Heart right ventricle (tissue), 16 donors: ENCODE measurements around the gene ARID4B. TPM values are rescaled to one million over a fixed set of nuclear protein-coding genes. Genes with fewer than 3 reads are reported as not detected.

ENCODE experiments used
- ATAC-seq, 8 donors: fragments of 200-7000 bp; cut with Tn5 transposase; one replicate each; pipeline ENCODE4 v1.9.1; 2020; ENCODE audit warnings: mild to moderate bottlenecking in 8 of 8, moderate library complexity in 8 of 8, moderate number of reproducible peaks in 1 of 8
- DNase-seq, 2 donors: peaks; one replicate each; pipeline ENCODE4 v3.0.0-alpha.2; 2020
- H3K27ac ChIP-seq, 10 donors: fragments of 200-600 bp; sonication (generic) in 2 of 10; one replicate each; pipeline versions ENCODE4 v1.5.0 to v1.8.0; 2020 to 2022; ENCODE audit warnings: mild to moderate bottlenecking in 3 of 10
- H3K27me3 ChIP-seq, 7 donors: fragments of 200-600 bp; one replicate each; pipeline ENCODE4 v1.8.0; 2021 to 2022; ENCODE audit warnings: mild to moderate bottlenecking in 2 of 7
- H3K36me3 ChIP-seq, 9 donors: fragments of 200-600 bp; sonication (generic) in 1 of 9; one replicate each; pipeline versions ENCODE4 v1.5.0 to v1.8.0; 2020 to 2022; ENCODE audit warnings: mild to moderate bottlenecking in 2 of 9
- H3K4me1 ChIP-seq, 9 donors: fragments of 200-600 bp; sonication (generic) in 1 of 9; one replicate each; pipeline versions ENCODE4 v1.5.0 to v1.8.0; 2020 to 2022; ENCODE audit warnings: mild to moderate bottlenecking in 4 of 9
- H3K4me3 ChIP-seq, 10 donors: fragments of 200-600 bp; sonication (generic) in 2 of 10; one replicate each; pipeline versions ENCODE4 v1.5.0 to v1.8.0; 2020 to 2022; ENCODE audit warnings: mild to moderate bottlenecking in 7 of 10, moderate library complexity in 2 of 10
- H3K9me3 ChIP-seq, 11 donors: fragments of 200-600 bp in 10 of 11; sonication (generic) in 2 of 11; one replicate each; pipeline versions ENCODE4 v1.5.0 to v1.8.0; 2013 to 2022; ENCODE audit warnings: mild to moderate bottlenecking in 2 of 11, control low read depth in 1 of 11, moderate library complexity in 1 of 11
- CTCF ChIP-seq, 9 donors: fragments of 200-600 bp; sonication (generic) in 2 of 9; IDR thresholded peaks; one replicate each; pipeline versions ENCODE4 v1.5.0 to v1.8.0; 2021 to 2022; ENCODE audit warnings: antibody characterized with exemption in 9 of 9, mild to moderate bottlenecking in 5 of 9, moderate library complexity in 1 of 9
- WGBS, 2 donors: extraction: QIAGEN DNeasy Blood & Tissue Kit; methylation state at CpG; one replicate each; pipeline ENCODE4 v1.1.7; 2013; ENCODE audit warnings: inconsistent platforms in 1 of 2; 5-methylcytosine and 5-hydroxymethylcytosine counted together
- intact Hi-C, 10 donors: fragments of 100-400 bp; cut with DNase I; formaldehyde crosslinking; loops; one replicate each; pipeline versions ENCODE4 v1.11.1 to v1.14.2; 2022
- polyA plus RNA-seq, 2 donors: library from polyadenylated mRNA; stranded (reverse); fragments of 200-250 nt; gene quantifications; one replicate each; pipeline ENCODE4 v1.2.3, GENCODE V29; 2013
- total RNA-seq, 10 donors: library from RNA; stranded (reverse); fragmentation: NEBNext Ultra II Directional in 3 of 10; extraction: Animal tissue kit (Norgen Biotek cat#: 25700) in 3 of 10; gene quantifications; one replicate each; pipeline versions ENCODE4 v1.2.1 to v1.2.4, GENCODE V29; 2021 to 2023
- donor health status: Arrhythmogenic right ventricular cardiomyopathy.
- donor health status: ischemic (EF 13 %, LVEDD 7.1; RV severe dilation, severe dysfunction).
- donor health status: healthy with polysubstance abuse.
- donor health status: DM: no; HTN: yes; CAD: no.
- donor health status: DM: no; HTN: no; CAD: no.
- donor health status: ischemic (EF 25% LVEDD 6.9; RV normal size, moderate dysfunction).
- donor health status: ischemic (EF 25% LVEDD 5.7; RV mildly dilated, moderate dysfunction).
- donor health status: healthy.
- donor health status: DM: yes; HTN: yes; CAD: no.
- donor health status: Ischemic cardiomyopathy.
- donor health status: ischemic (EF 35%, LVEDD 5.7; RV mildly dilated, moderate dysfunction).
- donor health status: nonischemic (EF 11% LVEDD 7.7; RV severe dilation, severe dysfunction).
- donor health status: DM: yes; HTN: yes; CAD: no.
- donor health status: PGD.
- donor health status: ischemic (EF 29% LVEDD 5.4; RV normal size, mild dysfunction).
- donor health status: nonischemic (EF 23%, LVEDD 6.1; RV moderate dilation, normal function).

ARID4B gene
- total and polyA plus RNA-seq, 12 donors: 4.8 to 21.5 (median 15.5) TPM

- H3K36me3 ChIP-seq: peaks cover 0 to 94% (median 4%) of the 10 kb centered on the region in 9 donors
- 98 to 99% methylated on average over 5 of the region's 5 CpGs for WGBS, 2 donors
These were observed 91.9 kb downstream of the ARID4B start for GRCh38 chr1:235236128-235236527.

GRCh38 chr1:235229868-235230267 is 98.1 kb downstream of the ARID4B start:
- Histone ChIP-seq H3K27me3 (no peaks in the 10 kb centered on the region), H3K9me3 (no peaks in the 10 kb centered on the region), H3K4me3 (no peak overlapping the region), H3K36me3 (peaks cover 0 to 99% (median 22%) of the 10 kb centered on the region in 9 donors), H3K27ac (no peak overlapping the region), H3K4me1 (peaks cover 0 to 7% (median 0%) of the 10 kb centered on the region in 9 donors)
- no peak for ATAC-seq
- 99% methylated on average over 2 of the region's 2 CpGs for WGBS, 2 donors
- no peak for DNase-seq
- no peak for TF ChIP-seq CTCF (IDR thresholded peaks at IDR 0.05)
- intact Hi-C loops: no loop called here

More at GRCh38 chr1:235236128-235236527, 91.9 kb downstream of the ARID4B start:
- no peak for TF ChIP-seq CTCF (IDR thresholded peaks at IDR 0.05)
- Histone ChIP-seq H3K27me3 (no peaks in the 10 kb centered on the region), H3K4me3 (no peak overlapping the region), H3K9me3 (no peaks in the 10 kb centered on the region), H3K27ac (no peak overlapping the region), H3K4me1 (peaks cover 0 to 8% (median 0%) of the 10 kb centered on the region in 9 donors)
- intact Hi-C loops: no loop called here
- ATAC-seq: no peak
- no peak for DNase-seq

GRCh38 chr1:235227414-235227813 is 100.6 kb downstream of the ARID4B start:
- Histone ChIP-seq H3K27ac (no peak overlapping the region), H3K4me3 (no peak overlapping the region), H3K4me1 (no peaks in the 10 kb centered on the region), H3K27me3 (no peaks in the 10 kb centered on the region), H3K36me3 (peaks cover 0 to 100% (median 30%) of the 10 kb centered on the region in 9 donors), H3K9me3 (no peaks in the 10 kb centered on the region)
- DNase-seq (no peak), ATAC-seq (no peak)
- TF ChIP-seq CTCF (IDR thresholded peaks at IDR 0.05): no peak
- intact Hi-C loops: no loop called here
- 89 to 95% methylated on average over 1 of the region's 1 CpG for WGBS, 2 donors

- WGBS, 2 donors: 92 to 94% methylated on average over 1 of the region's 1 CpG
- no peak for DNase-seq
- intact Hi-C loops: no loop called here
- no peak for TF ChIP-seq CTCF (IDR thresholded peaks at IDR 0.05)
- H3K27ac ChIP-seq: no peak overlapping the region
- H3K4me3 ChIP-seq: no peak overlapping the region
- H3K9me3 ChIP-seq: no peaks in the 10 kb centered on the region
- H3K4me1 ChIP-seq: no peaks in the 10 kb centered on the region
- peaks cover 0 to 100% (median 30%) of the 10 kb centered on the region in 9 donors for H3K36me3 ChIP-seq
- H3K27me3 ChIP-seq: no peaks in the 10 kb centered on the region
- ATAC-seq: no peak
These were observed 101.0 kb downstream of the ARID4B start for GRCh38 chr1:235226933-235227332.
